GM19463 (cell line): ENCODE data around the gene FBXL15.

Experiments
- ATAC-seq: cut with Tn5 transposase; IDR thresholded peaks from one replicate; pipeline ENCODE4 v1.9.1; 2021; ENCODE audit warnings: mild to moderate bottlenecking, moderate library complexity; ENCODE audit not compliant: unreplicated experiment

Gene FBXL15

GRCh38 chr10:102424916-102425315 is 4.3 kb downstream of the FBXL15 start:
- no peak for ATAC-seq

- ATAC-seq = no peak
Measured at GRCh38 chr10:102425444-102425843, 4.8 kb downstream of the FBXL15 start.

- ATAC-seq = no peak
Measured at GRCh38 chr10:102426803-102427287, 6.2 kb downstream of the FBXL15 start.

GRCh38 chr10:102429468-102429867 is 8.8 kb downstream of the FBXL15 start:
- no peak for ATAC-seq

- ATAC-seq = no peak
Measured at GRCh38 chr10:102431452-102432124, 11.0 kb downstream of the FBXL15 start.

- peak; percentile 91 for ATAC-seq
Measured at GRCh38 chr10:102432162-102432950, 11.7 kb downstream of the FBXL15 start, which contains the start of gene CUEDC2. Gene CUEDC2 (minus strand): TSS chr10:102432574. CDS start chr10:102425188, 7,386 bp downstream.

- ATAC-seq = no peak
Measured at GRCh38 chr10:102433619-102434046, 13.0 kb downstream of the FBXL15 start.

GRCh38 chr10:102434394-102435132 is 13.9 kb downstream of the FBXL15 start:
- no peak for ATAC-seq

GRCh38 chr10:102435133-102435497 is 14.5 kb downstream of the FBXL15 start:
- ATAC-seq = no peak

- no peak for ATAC-seq
Measured at GRCh38 chr10:102435529-102436233, 15.0 kb downstream of the FBXL15 start.

GRCh38 chr10:102436312-102436711 is 15.7 kb downstream of the FBXL15 start:
- no peak for ATAC-seq

GRCh38 chr10:102437515-102437914 is 16.9 kb downstream of the FBXL15 start:
- ATAC-seq = no peak

GRCh38 chr10:102438374-102438773 is 17.7 kb downstream of the FBXL15 start:
- no peak for ATAC-seq

- no peak for ATAC-seq
Measured at GRCh38 chr10:102444851-102445250, 24.2 kb downstream of the FBXL15 start.

GRCh38 chr10:102449321-102450123 is 28.9 kb downstream of the FBXL15 start:
- peak; percentile 48 for ATAC-seq

- ATAC-seq = no peak
Measured at GRCh38 chr10:102450124-102450373, 29.4 kb downstream of the FBXL15 start.

GRCh38 chr10:102450374-102451104 is 29.9 kb downstream of the FBXL15 start:
- peak; percentile 80 for ATAC-seq

- no peak for ATAC-seq
Measured at GRCh38 chr10:102451105-102451969, 30.7 kb downstream of the FBXL15 start, which contains the start of gene C10orf95. Gene C10orf95 (minus strand): TSS chr10:102451543. CDS start chr10:102451093, 450 bp downstream.
